Dedifferentiated amniotic fluid mesenchymal stem cell (primary cell): ENCODE measurements around the gene ZNF808.
"Not testable (repeated sequence)": the region's sequence is repeated elsewhere in the genome, so short reads cannot be mapped to it uniquely, and the experiment has no call there.

ENCODE experiments used
- DNase-seq: peaks from one replicate; pipeline ENCODE4 v3.0.0-alpha.2; 2016; ENCODE audit errors: extremely low spot score

Gene ZNF808

GRCh38 chr19:52593441-52593840, 66.0 kb downstream of the ZNF808 start:
- not testable (repeated sequence) for DNase-seq

GRCh38 chr19:52599241-52599640, 71.8 kb downstream of the ZNF808 start:
- no peak for DNase-seq

- DNase-seq = no peak
These were observed 73.2 kb downstream of the ZNF808 start for GRCh38 chr19:52600639-52601024.

- DNase-seq = peak; percentile 79
These were observed 73.8 kb downstream of the ZNF808 start for GRCh38 chr19:52601025-52601973.

- not testable (repeated sequence) for DNase-seq
These were observed 74.5 kb downstream of the ZNF808 start for GRCh38 chr19:52601974-52602366.

- DNase-seq = no peak
These were observed 75.5 kb downstream of the ZNF808 start for GRCh38 chr19:52602941-52603340.

- DNase-seq = no peak
These were observed 76.2 kb downstream of the ZNF808 start for GRCh38 chr19:52603558-52604207.
